LNCAP (cell line): ENCODE results near the gene NACC1.

Source experiments
- TF ChIP-seq, protein P1 (sequence below): fragments of 450-650 bp; IDR thresholded peaks from 2 replicates; pipeline ENCODE4 v1.5.1; 2017; ENCODE audit warnings: mild to moderate bottlenecking

NACC1 gene

DNA sequence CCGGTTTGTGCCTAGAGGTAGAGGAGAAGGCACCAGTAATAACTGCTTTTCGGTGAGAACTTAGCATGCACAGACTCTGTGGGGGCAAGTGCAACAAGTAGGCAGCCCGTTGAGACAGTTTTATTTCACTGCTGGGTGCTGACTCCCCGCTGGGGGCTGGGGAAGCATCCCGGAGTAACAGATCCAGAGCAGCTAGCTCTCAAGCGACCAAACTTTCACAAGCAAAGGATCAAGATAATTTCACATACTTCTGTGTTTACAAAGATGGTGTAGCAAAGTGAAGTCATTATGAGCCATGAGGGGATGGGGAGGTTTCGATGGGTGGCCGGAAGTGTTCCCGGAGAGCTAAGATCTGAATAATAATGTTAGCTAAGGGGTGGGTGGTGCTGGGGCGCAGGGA is 2.8 kb downstream of the NACC1 start:
- TF ChIP-seq, protein P1, sequence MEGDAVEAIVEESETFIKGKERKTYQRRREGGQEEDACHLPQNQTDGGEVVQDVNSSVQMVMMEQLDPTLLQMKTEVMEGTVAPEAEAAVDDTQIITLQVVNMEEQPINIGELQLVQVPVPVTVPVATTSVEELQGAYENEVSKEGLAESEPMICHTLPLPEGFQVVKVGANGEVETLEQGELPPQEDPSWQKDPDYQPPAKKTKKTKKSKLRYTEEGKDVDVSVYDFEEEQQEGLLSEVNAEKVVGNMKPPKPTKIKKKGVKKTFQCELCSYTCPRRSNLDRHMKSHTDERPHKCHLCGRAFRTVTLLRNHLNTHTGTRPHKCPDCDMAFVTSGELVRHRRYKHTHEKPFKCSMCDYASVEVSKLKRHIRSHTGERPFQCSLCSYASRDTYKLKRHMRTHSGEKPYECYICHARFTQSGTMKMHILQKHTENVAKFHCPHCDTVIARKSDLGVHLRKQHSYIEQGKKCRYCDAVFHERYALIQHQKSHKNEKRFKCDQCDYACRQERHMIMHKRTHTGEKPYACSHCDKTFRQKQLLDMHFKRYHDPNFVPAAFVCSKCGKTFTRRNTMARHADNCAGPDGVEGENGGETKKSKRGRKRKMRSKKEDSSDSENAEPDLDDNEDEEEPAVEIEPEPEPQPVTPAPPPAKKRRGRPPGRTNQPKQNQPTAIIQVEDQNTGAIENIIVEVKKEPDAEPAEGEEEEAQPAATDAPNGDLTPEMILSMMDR: no peak

DNA sequence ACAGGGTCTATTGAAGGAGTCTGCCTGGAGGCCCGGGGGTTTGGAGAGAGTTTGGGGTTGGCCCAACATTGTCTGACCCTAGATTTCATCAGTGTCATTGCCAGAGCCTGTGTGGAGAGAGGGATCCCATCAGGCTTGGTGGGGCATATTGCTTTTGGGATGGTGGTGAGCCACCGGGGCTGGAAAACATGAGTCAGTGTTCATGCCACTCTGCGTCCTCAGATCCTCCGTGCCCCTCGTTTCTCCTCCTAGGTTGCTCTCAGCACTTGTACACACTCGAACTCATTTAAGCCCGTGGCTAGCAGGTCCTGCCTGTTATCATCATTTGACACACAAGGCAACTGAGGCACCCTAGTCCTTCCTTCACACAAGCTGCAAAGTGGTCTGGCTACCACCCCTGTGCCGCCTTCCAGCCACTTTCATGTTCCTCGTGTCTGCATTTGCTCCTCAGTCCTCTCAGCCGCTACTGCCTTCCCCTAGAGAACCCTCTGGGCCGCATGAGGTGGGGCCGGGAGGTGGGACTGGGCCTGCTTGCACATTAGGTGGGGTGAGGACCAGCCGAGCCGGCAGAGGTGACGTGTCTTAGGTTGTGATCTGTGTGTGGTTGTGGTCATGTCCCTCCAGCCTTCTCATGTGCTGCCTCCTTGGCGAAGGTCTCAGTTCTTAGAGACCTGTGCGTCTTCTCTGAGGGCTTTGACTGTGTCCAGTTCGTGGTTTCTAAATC is 3.6 kb downstream of the NACC1 start:
- TF ChIP-seq, protein P1: no peak

DNA sequence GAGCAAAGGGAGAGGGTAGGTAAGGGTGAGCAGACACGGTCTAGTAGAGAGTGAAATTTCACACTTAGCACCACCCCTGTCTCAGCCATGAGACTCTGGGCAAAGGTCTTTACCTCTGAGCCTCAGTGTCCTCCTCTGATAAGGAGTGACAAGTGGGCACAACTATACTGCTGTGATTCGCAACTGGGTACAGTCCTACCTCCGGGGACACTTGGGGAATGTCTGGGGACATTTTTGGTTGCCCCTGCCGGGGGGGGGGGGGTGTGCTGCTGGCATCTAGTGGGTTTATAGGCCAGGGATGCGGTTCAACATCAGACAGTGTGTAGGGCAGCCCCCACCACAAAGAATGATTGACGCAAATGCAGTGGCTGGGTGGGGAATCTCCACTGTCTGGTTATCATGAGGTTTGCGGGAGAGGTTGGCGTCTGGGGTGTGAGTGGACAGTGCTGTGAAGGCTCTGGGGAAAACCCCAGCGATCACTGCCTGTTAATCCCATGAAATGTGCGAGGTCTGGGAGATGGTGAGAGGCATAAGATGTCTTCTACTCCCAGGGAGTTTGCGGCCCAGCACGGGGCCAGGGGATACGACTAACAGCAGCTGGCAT is 4.3 kb downstream of the NACC1 start:
- TF ChIP-seq, protein P1: no peak

DNA sequence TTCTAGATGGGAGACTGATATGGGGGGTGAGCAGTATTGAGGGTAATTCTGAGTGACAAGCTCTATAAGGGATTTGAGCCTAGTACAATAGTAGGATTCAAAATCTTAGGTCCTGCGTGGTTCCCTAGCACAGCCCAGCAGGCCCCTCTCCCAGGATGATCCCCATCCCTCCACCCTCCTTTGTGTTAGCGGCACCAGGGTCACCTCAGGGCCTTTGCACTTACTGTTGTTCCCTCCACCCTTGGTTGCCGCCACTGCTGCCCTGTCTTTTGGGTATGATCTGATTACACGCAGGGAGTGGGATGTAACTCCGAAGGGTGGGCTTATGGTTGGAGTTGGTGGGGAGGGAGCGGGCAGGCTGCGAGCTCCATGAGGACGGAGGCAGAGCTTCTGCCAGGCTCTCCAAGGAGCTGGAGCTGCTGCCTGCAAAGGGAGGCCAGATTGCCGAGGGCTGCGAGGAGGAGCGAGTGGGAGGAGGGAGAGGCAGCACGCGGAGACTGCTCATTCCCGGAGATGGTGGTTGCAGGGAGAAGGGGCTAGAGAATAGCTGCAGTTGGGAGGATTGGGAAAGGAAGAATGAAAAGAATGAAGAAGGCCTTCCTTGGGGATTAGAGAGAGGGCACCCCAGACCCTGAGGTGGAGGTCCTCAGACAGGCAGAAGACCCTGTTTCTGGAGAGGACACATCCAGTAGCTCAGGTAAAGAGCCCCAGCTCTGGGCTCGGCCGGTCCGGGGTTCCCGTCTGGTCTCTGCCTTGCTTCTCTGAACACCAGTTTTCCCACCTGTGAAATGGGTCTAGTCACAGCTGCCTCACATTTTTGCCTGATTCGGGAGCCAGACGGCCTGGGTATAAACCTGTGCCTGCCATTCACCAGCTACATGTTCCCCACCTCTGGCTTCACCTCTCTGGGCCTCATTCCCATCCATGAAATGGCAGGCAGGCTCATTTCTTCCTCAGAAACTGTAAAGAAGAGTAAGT is 5.2 kb downstream of the NACC1 start:
- TF ChIP-seq, protein P1: no peak

DNA sequence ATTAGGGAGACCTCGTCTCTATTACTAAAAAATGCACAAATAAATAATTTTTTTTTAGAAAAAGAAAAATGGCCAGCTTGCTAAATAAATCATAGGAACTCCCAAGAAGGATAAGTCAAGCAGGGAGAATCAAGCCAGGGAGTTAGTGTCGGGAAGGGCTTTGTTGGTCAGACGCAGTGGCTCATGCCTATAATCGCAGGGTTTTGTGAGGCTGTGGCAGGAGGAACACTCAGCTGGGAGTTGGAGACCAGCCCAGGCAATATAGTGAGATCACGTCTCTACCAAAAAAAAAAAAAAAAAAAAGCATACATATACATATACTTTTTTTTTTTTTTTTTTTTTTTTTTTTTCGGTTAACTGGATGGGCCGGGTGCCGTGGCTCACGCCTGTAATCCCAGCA is 9.0 kb downstream of the NACC1 start:
- TF ChIP-seq, protein P1: no peak

DNA sequence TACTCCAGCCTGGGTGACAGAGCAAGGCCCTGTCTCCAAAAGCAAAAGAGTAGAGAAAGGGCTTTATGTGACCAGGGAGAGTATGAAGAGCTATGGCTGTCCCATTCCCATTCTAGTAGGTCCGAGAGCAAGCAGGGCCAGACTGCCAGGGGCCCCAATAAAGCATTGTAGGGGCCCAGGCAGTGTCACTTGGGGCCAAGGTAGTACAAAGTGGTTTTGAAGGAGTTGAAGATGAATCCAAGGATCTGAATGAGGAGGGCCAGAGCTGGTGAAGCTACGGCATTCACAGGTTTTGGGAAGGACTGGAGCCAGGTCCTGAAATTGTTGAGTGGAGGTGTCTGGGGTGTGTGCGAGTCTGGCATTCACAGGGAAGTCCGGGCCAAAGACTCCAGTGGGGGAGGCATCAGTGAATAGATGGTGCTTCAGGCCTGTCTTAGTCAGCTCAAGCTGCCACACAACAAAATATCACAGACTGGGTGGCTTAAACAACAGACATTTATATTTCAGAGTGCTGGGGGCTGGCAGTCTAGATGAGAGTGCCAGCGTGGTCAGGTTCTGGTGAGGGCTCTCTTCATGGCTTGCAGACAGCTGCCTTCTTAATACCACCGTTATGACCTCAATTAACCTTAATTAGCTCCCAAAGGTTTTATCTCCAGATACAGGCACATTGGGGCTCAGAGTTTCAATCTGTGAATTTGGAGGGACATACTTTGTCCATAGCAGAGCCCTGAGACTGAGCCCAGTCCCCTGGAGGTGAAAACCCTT is 9.9 kb downstream of the NACC1 start:
- TF ChIP-seq, protein P1: no peak

DNA sequence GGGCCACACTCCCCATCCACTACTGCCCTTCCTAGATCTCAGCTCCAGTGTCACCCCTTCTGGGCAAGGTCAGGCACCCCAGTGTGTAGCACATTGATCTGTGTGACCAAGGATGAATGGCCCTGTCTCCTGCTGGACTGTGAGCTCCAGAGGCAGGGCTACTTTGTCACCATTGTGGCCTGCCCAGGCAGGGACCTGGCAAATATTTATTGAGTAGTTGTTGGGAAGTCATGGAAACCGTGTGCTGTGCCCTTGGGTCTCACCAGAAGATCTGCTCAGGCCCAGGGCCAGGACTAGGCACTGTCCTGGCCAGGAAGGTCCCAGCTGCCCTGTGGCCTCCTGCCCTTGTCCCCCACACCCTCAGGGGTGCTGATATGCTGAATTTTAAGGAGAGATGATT is 10.5 kb downstream of the NACC1 start:
- TF ChIP-seq, protein P1: no peak
